Measurements from ENCODE around the gene RBSN.

- TF ChIP-seq, protein P1, sequence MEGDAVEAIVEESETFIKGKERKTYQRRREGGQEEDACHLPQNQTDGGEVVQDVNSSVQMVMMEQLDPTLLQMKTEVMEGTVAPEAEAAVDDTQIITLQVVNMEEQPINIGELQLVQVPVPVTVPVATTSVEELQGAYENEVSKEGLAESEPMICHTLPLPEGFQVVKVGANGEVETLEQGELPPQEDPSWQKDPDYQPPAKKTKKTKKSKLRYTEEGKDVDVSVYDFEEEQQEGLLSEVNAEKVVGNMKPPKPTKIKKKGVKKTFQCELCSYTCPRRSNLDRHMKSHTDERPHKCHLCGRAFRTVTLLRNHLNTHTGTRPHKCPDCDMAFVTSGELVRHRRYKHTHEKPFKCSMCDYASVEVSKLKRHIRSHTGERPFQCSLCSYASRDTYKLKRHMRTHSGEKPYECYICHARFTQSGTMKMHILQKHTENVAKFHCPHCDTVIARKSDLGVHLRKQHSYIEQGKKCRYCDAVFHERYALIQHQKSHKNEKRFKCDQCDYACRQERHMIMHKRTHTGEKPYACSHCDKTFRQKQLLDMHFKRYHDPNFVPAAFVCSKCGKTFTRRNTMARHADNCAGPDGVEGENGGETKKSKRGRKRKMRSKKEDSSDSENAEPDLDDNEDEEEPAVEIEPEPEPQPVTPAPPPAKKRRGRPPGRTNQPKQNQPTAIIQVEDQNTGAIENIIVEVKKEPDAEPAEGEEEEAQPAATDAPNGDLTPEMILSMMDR (IDR thresholded peaks at IDR 0.05 in 4 of 5, conservative IDR thresholded peaks at IDR 0.05 in 1 of 5), result no peak
- TF ChIP-seq POLR2A (IDR thresholded peaks at IDR 0.05), result no peak
These were observed 8.4 kb upstream of the RBSN start for GRCh38 chr3:15107075-15107947.
